Mesendoderm (in vitro differentiated cells): ENCODE data around the gene RPL27A.

ENCODE experiments used
- DNase-seq: peaks from one replicate; pipeline ENCODE4 v3.0.0; 2013
- H2AK5ac ChIP-seq: 2 replicates; pipeline ENCODE4 v1.6.1; 2013; ENCODE audit warnings: low read length, inconsistent platforms
- H2BK120ac ChIP-seq: 2 replicates; pipeline ENCODE4 v1.6.1; 2013; ENCODE audit warnings: low read depth, mild to moderate bottlenecking, low read length, moderate library complexity, mixed read lengths
- H2BK15ac ChIP-seq: replicated peaks from 2 replicates; pipeline ENCODE4 v1.6.1; 2013; ENCODE audit warnings: low read depth, mild to moderate bottlenecking, moderate library complexity
- H2BK5ac ChIP-seq: 2 replicates; pipeline ENCODE4 v1.6.1; 2013; ENCODE audit warnings: low read length, inconsistent platforms
- H3K18ac ChIP-seq: 2 replicates; pipeline ENCODE4 v1.6.1; 2013; ENCODE audit warnings: mild to moderate bottlenecking, low read length, mixed read lengths
- H3K23ac ChIP-seq: one replicate; pipeline ENCODE4 v1.6.1; 2013; ENCODE audit warnings: low read length
- H3K27ac ChIP-seq: 2 replicates; pipeline ENCODE4 v1.5.1; 2013; ENCODE audit warnings: low read depth, mild to moderate bottlenecking, inconsistent platforms, low read length, moderate library complexity
- H3K27me3 ChIP-seq: 2 replicates; pipeline ENCODE4 v1.6.1; 2013; ENCODE audit warnings: low read length, control low read depth, mild to moderate bottlenecking, inconsistent platforms; ENCODE audit not compliant: insufficient read depth, poor library complexity
- H3K36me3 ChIP-seq: 2 replicates; pipeline ENCODE4 v1.6.1; 2013; ENCODE audit warnings: low read length, inconsistent platforms; ENCODE audit not compliant: control insufficient read depth, insufficient read depth
- H3K4ac ChIP-seq: one replicate; pipeline ENCODE4 v1.6.1; 2013; ENCODE audit warnings: low read depth, mild to moderate bottlenecking, low read length, moderate library complexity
- H3K4me1 ChIP-seq: 2 replicates; pipeline ENCODE4 v1.6.1; 2013; ENCODE audit warnings: low read depth, low read length, inconsistent platforms; ENCODE audit not compliant: control insufficient read depth
- H3K4me2 ChIP-seq: 2 replicates; pipeline ENCODE4 v1.6.1; 2013; ENCODE audit warnings: low read length
- H3K4me3 ChIP-seq: 2 replicates; pipeline ENCODE4 v1.5.1; 2013; ENCODE audit warnings: mild to moderate bottlenecking, low read length
- H3K56ac ChIP-seq: one replicate; pipeline ENCODE4 v1.6.1; 2013; ENCODE audit warnings: low read length
- H3K79me1 ChIP-seq: 2 replicates; pipeline ENCODE4 v1.6.1; 2013; ENCODE audit warnings: low read length, inconsistent platforms
- H3K79me2 ChIP-seq: 2 replicates; pipeline ENCODE4 v1.6.1; 2013; ENCODE audit warnings: mild to moderate bottlenecking, low read length; ENCODE audit not compliant: control insufficient read depth, insufficient read depth
- H3K9ac ChIP-seq: 2 replicates; pipeline ENCODE4 v1.6.1; 2013; ENCODE audit warnings: low read length, inconsistent platforms
- H4K5ac ChIP-seq: one replicate; pipeline ENCODE4 v1.6.1; 2013; ENCODE audit warnings: low read length
- H4K8ac ChIP-seq: one replicate; pipeline ENCODE4 v1.6.1; 2013; ENCODE audit warnings: low read depth, mild to moderate bottlenecking, control low read depth, low read length, moderate library complexity
- WGBS: extraction: QIAGEN DNeasy Blood & Tissue Kit; methylation state at CpG from one replicate; pipeline ENCODE4 v1.1.7; 2013; ENCODE audit warnings: low lambda C conversion rate, missing lambda C conversion rate; ENCODE audit not compliant: insufficient coverage; ENCODE audit errors: extremely low coverage; 5-methylcytosine and 5-hydroxymethylcytosine counted together

The RPL27A gene

DNA sequence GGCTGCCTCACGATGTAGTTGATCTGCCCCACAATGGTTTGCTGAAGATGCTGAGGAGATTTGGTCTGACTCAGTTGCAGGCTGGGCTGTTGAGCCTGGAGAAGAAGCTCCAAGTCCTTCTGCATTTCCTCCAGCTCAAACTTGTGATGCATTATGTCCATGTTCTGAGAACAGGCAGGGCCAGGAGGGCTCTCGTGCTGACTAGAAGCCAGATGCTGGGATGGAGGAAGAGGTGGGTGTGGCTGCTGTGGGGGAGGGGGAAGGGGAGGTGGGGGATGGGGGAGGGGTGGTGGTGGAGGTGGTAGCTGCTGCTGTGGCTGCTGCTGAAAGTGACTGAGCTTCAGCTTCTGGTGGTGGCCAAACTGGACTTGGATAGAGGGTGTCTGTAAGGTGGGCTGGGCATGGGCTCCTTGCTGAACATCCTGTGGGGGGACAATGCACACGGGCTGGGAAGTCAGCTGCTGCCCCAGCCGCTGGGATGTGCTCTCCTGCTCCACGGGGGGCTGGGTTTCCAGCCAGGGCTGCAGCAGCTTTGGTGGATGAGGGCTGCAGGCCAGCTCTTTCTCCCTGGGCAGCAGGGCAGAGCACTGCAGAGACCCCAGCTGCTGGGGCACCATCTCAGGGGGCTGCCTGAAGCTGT is 42.2 kb upstream of the RPL27A start:
- Histone ChIP-seq H3K23ac (no peak overlapping the region), H3K79me1 (no peaks in the 10 kb centered on the region), H3K79me2 (no peaks in the 10 kb centered on the region), H3K9ac (no peak overlapping the region), H2AK5ac (no peak overlapping the region), H2BK5ac (no peak overlapping the region), H2BK15ac (no peak overlapping the region), H3K18ac (no peak overlapping the region), H4K8ac (no peak overlapping the region), H3K4me3 (no peak overlapping the region), H3K56ac (peak overlapping the region; percentile 52), H2BK120ac (no peak overlapping the region), H3K36me3 (no peaks in the 10 kb centered on the region), H3K4me1 (no peaks in the 10 kb centered on the region), H3K27ac (no peak overlapping the region), H4K5ac (no peak overlapping the region), H3K27me3 (no peaks in the 10 kb centered on the region), H3K4ac (no peak overlapping the region), H3K4me2 (no peak overlapping the region)
- DNase-seq = peak; percentile 28
- WGBS = no CpG with 5 or more reads among the region's 5 CpGs

DNA sequence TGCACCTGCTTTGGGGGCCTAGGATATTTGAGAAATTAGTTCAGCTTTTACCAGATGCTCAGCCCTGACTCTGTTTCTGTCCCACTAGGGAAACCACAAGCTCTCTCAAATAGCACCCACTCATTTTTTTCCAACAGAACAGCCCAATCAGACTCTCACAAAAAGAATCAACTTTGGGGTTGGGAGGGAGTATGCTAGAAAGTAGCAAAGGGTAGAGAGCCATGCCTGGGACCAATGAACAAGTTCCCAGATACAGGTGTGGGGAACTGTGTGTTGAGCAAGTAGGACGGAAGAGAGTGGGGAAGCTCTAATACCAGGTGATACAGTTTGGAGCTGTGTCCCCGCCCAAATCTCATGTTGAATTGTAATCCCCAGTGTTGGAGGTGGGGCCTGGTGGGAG is 41.3 kb upstream of the RPL27A start:
- Histone ChIP-seq H3K27ac (no peak overlapping the region), H2BK15ac (no peak overlapping the region), H3K4me1 (no peaks in the 10 kb centered on the region), H3K79me2 (no peaks in the 10 kb centered on the region), H3K79me1 (no peaks in the 10 kb centered on the region), H3K4me2 (no peak overlapping the region), H2BK5ac (no peak overlapping the region), H3K23ac (no peak overlapping the region), H4K5ac (no peak overlapping the region), H3K27me3 (no peaks in the 10 kb centered on the region), H3K18ac (no peak overlapping the region), H3K4me3 (no peak overlapping the region), H2BK120ac (no peak overlapping the region), H3K36me3 (no peaks in the 10 kb centered on the region), H3K56ac (no peak overlapping the region), H3K4ac (no peak overlapping the region), H2AK5ac (no peak overlapping the region), H3K9ac (no peak overlapping the region), H4K8ac (no peak overlapping the region)
- WGBS = no CpG with 5 or more reads among the region's 2 CpGs
- DNase-seq = no peak

DNA sequence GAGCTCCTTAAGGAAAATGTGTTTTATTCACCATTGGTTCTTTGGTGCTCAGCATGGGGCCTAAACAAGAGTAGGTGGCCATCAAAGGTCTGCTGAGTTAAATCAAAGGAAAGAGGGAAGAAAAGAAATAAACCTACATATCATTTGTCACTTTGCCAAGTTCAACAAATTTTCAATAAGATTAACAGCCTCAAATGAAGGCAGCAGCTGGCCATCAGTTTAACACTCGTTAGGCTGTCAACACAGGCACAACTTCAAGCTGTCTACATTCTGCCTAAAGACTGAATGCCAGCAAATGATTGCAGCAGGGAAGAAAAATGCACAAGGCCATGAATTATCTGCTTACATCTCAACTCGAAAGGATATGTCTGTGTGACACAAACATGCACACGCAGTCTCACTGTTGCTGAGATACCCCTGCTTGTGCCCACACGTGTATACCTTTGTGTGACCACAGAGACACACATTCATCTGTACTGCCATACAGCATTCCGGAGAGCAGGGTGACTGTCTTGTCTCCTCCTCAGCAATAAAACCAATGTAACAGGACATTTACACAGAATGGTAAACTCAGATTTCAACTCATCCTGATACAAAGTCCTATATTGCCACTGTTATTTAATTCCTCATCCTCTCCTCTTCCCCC is 40.3 kb upstream of the RPL27A start:
- H3K23ac ChIP-seq = no peak overlapping the region
- no peak overlapping the region for H2BK120ac ChIP-seq
- no peaks in the 10 kb centered on the region for H3K79me1 ChIP-seq
- WGBS = no CpG with 5 or more reads among the region's 5 CpGs
- no peak overlapping the region for H4K5ac ChIP-seq
- H3K4me2 ChIP-seq = no peak overlapping the region
- H3K36me3 ChIP-seq = no peaks in the 10 kb centered on the region
- H3K27me3 ChIP-seq = no peaks in the 10 kb centered on the region
- H3K4me3 ChIP-seq = no peak overlapping the region
- H3K9ac ChIP-seq = no peak overlapping the region
- H2AK5ac ChIP-seq = no peak overlapping the region
- DNase-seq = no peak
- no peak overlapping the region for H3K18ac ChIP-seq
- no peaks in the 10 kb centered on the region for H3K4me1 ChIP-seq
- H3K27ac ChIP-seq = no peak overlapping the region
- no peak overlapping the region for H3K56ac ChIP-seq
- H3K4ac ChIP-seq = no peak overlapping the region
- no peak overlapping the region for H2BK15ac ChIP-seq
- no peak overlapping the region for H2BK5ac ChIP-seq
- no peak overlapping the region for H4K8ac ChIP-seq
- no peaks in the 10 kb centered on the region for H3K79me2 ChIP-seq

DNA sequence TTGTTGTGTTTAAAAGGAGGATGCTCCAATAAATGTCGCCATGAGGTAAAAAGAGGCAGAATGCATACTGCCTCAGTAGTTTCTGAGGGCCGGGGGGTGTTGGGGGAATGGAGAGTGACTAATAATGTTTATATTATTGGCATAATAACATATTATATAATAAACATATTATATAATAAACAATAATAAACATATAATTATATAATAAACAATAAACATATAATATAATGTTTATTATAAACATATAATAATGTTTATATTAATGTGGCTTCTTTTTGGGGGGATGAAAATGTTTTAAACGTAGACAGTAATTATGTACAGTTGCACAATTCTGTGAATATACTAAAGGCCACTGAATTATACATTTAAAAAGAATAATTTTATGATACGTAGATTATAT is 35.7 kb upstream of the RPL27A start:
- no peak overlapping the region for H2BK120ac ChIP-seq
- no CpG with 5 or more reads among the region's 4 CpGs for WGBS

DNA sequence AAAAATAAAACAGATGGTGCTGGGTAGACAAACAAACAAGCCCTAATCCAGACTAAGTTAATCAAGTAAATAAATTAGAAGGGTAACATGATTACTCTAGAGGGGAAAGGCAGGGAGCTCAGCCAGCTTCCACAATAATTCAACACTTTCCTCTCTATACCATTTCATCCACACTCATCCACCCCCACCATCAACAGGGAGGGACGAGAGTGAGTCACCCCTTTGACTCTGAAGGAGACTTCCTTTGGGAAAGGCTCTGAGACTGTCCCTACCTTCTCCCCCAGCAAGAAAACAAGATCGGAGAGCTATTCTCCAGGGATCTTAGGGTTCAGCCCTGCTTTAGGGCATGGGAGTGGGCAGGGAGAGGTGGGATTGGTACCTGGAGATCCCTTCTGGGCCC is 33.2 kb upstream of the RPL27A start:
- Histone ChIP-seq H3K27me3 (no peaks in the 10 kb centered on the region), H3K9ac (no peak overlapping the region), H3K23ac (no peak overlapping the region), H3K56ac (no peak overlapping the region), H4K5ac (no peak overlapping the region), H4K8ac (no peak overlapping the region), H3K4ac (no peak overlapping the region), H3K4me3 (no peak overlapping the region), H2BK5ac (no peak overlapping the region), H3K36me3 (no peaks in the 10 kb centered on the region), H2BK15ac (no peak overlapping the region), H3K27ac (no peak overlapping the region), H3K79me1 (no peaks in the 10 kb centered on the region), H2BK120ac (no peak overlapping the region), H3K4me1 (peaks cover 3% of the 10 kb centered on the region), H3K4me2 (no peak overlapping the region), H3K79me2 (no peaks in the 10 kb centered on the region), H3K18ac (no peak overlapping the region), H2AK5ac (no peak overlapping the region)
- peak; percentile 18 for DNase-seq
- WGBS = no CpG with 5 or more reads among the region's 2 CpGs

More for the DNA sequence above, 35.7 kb upstream of the RPL27A start:
- Histone ChIP-seq H3K27ac (no peak overlapping the region), H3K79me1 (no peaks in the 10 kb centered on the region), H2BK15ac (no peak overlapping the region), H3K4me3 (no peak overlapping the region), H3K79me2 (no peaks in the 10 kb centered on the region), H3K18ac (no peak overlapping the region), H3K56ac (no peak overlapping the region), H3K4ac (no peak overlapping the region), H2AK5ac (no peak overlapping the region), H3K9ac (no peak overlapping the region), H3K36me3 (no peaks in the 10 kb centered on the region), H4K5ac (no peak overlapping the region), H3K4me2 (no peak overlapping the region), H2BK5ac (no peak overlapping the region), H3K27me3 (no peaks in the 10 kb centered on the region), H4K8ac (no peak overlapping the region), H3K23ac (no peak overlapping the region), H3K4me1 (no peaks in the 10 kb centered on the region)
- DNase-seq = no peak
